AG20443 (cell line): ENCODE measurements around the gene GALNT9.
"Not testable (repeated sequence)": the region's sequence is repeated elsewhere in the genome, so short reads cannot be mapped to it uniquely, and the experiment has no call there.

Experiments
- DNase-seq: peaks from one replicate; pipeline ENCODE4 v3.0.0; 2012; ENCODE audit warnings: low spot score, mixed read lengths

Gene GALNT9

GRCh38 chr12:132278401-132279183, 50.8 kb downstream of the GALNT9 start:
- no peak for DNase-seq

GRCh38 chr12:132277949-132278348, 51.4 kb downstream of the GALNT9 start:
- no peak for DNase-seq

- DNase-seq = no peak
Measured at GRCh38 chr12:132277374-132277941, 51.9 kb downstream of the GALNT9 start.

GRCh38 chr12:132276827-132277373, 52.5 kb downstream of the GALNT9 start:
- no peak for DNase-seq

GRCh38 chr12:132276066-132276826, 53.1 kb downstream of the GALNT9 start:
- DNase-seq = no peak

- no peak for DNase-seq
Measured at GRCh38 chr12:132275631-132276030, 53.8 kb downstream of the GALNT9 start.

GRCh38 chr12:132275110-132275531, 54.3 kb downstream of the GALNT9 start:
- peak; percentile 89 for DNase-seq

- DNase-seq = no peak
Measured at GRCh38 chr12:132273992-132274334, 55.4 kb downstream of the GALNT9 start.

GRCh38 chr12:132272711-132273110, 56.7 kb downstream of the GALNT9 start:
- no peak for DNase-seq

- no peak for DNase-seq
Measured at GRCh38 chr12:132271755-132272092, 57.7 kb downstream of the GALNT9 start.

- no peak for DNase-seq
Measured at GRCh38 chr12:132270969-132271754, 58.2 kb downstream of the GALNT9 start.

- no peak for DNase-seq
Measured at GRCh38 chr12:132270516-132270915, 58.9 kb downstream of the GALNT9 start.

GRCh38 chr12:132269271-132269968, 60.0 kb downstream of the GALNT9 start:
- no peak for DNase-seq

GRCh38 chr12:132268674-132269073, 60.7 kb downstream of the GALNT9 start:
- DNase-seq = no peak

- DNase-seq = no peak
Measured at GRCh38 chr12:132267873-132268272, 61.5 kb downstream of the GALNT9 start.

- DNase-seq = no peak
Measured at GRCh38 chr12:132266802-132267201, 62.6 kb downstream of the GALNT9 start.

- DNase-seq = no peak
Measured at GRCh38 chr12:132266370-132266769, 63.0 kb downstream of the GALNT9 start.

- not testable (repeated sequence) for DNase-seq
Measured at GRCh38 chr12:132265822-132266221, 63.6 kb downstream of the GALNT9 start.

- no peak for DNase-seq
Measured at GRCh38 chr12:132265056-132265800, 64.2 kb downstream of the GALNT9 start.

GRCh38 chr12:132264086-132265010, 65.0 kb downstream of the GALNT9 start:
- DNase-seq = no peak
